ENCODE measurements around the gene PVRIG.
"Not testable (repeated sequence)": the region's sequence is repeated elsewhere in the genome, so short reads cannot be mapped to it uniquely, and the experiment has no call there.

- not testable (repeated sequence) for TF ChIP-seq EP300 (IDR thresholded peaks at IDR 0.05)
- TF ChIP-seq, protein P1, sequence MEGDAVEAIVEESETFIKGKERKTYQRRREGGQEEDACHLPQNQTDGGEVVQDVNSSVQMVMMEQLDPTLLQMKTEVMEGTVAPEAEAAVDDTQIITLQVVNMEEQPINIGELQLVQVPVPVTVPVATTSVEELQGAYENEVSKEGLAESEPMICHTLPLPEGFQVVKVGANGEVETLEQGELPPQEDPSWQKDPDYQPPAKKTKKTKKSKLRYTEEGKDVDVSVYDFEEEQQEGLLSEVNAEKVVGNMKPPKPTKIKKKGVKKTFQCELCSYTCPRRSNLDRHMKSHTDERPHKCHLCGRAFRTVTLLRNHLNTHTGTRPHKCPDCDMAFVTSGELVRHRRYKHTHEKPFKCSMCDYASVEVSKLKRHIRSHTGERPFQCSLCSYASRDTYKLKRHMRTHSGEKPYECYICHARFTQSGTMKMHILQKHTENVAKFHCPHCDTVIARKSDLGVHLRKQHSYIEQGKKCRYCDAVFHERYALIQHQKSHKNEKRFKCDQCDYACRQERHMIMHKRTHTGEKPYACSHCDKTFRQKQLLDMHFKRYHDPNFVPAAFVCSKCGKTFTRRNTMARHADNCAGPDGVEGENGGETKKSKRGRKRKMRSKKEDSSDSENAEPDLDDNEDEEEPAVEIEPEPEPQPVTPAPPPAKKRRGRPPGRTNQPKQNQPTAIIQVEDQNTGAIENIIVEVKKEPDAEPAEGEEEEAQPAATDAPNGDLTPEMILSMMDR (IDR thresholded peaks at IDR 0.05) = not testable (repeated sequence)
Observed at GRCh38 chr7:100239975-100240374, 20.2 kb downstream of the PVRIG start.

Data from esophagus muscularis mucosa (tissue), 3 donors.